Activated naive CD4-positive, alpha-beta T cell treated with anti-CD3 and anti-CD28 coated beads for 36 hours (primary cell): Measurements from ENCODE around the gene FUT8. TPM values are rescaled to one million over a fixed set of nuclear protein-coding genes. Genes with fewer than 3 reads are reported as not detected.
"Not testable (repeated sequence)": the region's sequence is repeated elsewhere in the genome, so short reads cannot be mapped to it uniquely, and the experiment has no call there.

ENCODE experiments used
- CTCF ChIA-PET: fragments of 350-600 bp; sonication (Branson Sonifier 250); formaldehyde crosslinking; loops from one replicate; lab custom pipeline; 2021; ENCODE audit warnings: antibody characterized with exemption; lab: Charles Lee
- DNase-seq: peaks from one replicate; pipeline ENCODE4 v3.0.0-alpha.2; 2020
- H3K27ac Mint-ChIP-seq: one replicate; pipeline ENCODE4 v1.8.0; 2021; ENCODE audit warnings: mild to moderate bottlenecking, mixed read lengths
- H3K27me3 Mint-ChIP-seq: one replicate; pipeline ENCODE4 v1.8.0; 2021; ENCODE audit warnings: low read depth, mixed read lengths
- H3K36me3 Mint-ChIP-seq: one replicate; pipeline ENCODE4 v1.8.0; 2021; ENCODE audit warnings: low read depth, mixed read lengths
- H3K4me1 Mint-ChIP-seq: one replicate; pipeline ENCODE4 v1.8.0; 2021; ENCODE audit warnings: low read depth, mixed read lengths
- H3K4me3 Mint-ChIP-seq: one replicate; pipeline ENCODE4 v1.8.0; 2021; ENCODE audit warnings: mild to moderate bottlenecking, moderate library complexity, mixed read lengths
- H3K9me3 Mint-ChIP-seq: one replicate; pipeline ENCODE4 v1.8.0; 2021; ENCODE audit warnings: mixed read lengths
- intact Hi-C: fragments of 100-400 bp; cut with micrococcal nuclease; formaldehyde crosslinking; loops from one replicate; pipeline ENCODE4 v1.15.1; 2023
- total RNA-seq, 2 experiments: library from RNA; stranded (reverse); gene quantifications; one replicate each; pipeline ENCODE4 v1.2.3, GENCODE V29; 2021

The FUT8 gene
- total RNA-seq, 2 experiments from 2014 or later = 34.6 to 38.7 TPM

GRCh38 chr14:65421201-65421981 is 8.9 kb downstream of the FUT8 start:
- no peak for DNase-seq
- no peaks in the 10 kb centered on the region for H3K9me3 Mint-ChIP-seq
- no peaks in the 10 kb centered on the region for H3K27me3 Mint-ChIP-seq
- CTCF ChIA-PET = interaction anchor here (0.6 kb wide), 1 partner anchor 276 kb away, joined by 3 read pairs; no protein-coding TSS in a partner anchor
- H3K4me3 Mint-ChIP-seq = no peak overlapping the region
- no peak overlapping the region for H3K27ac Mint-ChIP-seq
- peaks cover 3% of the 10 kb centered on the region for H3K36me3 Mint-ChIP-seq
- H3K4me1 Mint-ChIP-seq = peaks cover 26% of the 10 kb centered on the region
- intact Hi-C loops = no loop called here

GRCh38 chr14:65422088-65422834 is 9.7 kb downstream of the FUT8 start:
- no peak for DNase-seq
- Mint-ChIP-seq H3K27me3 (no peaks in the 10 kb centered on the region), H3K36me3 (peaks cover 8% of the 10 kb centered on the region), H3K27ac (no peak overlapping the region), H3K4me3 (no peak overlapping the region), H3K4me1 (peaks cover 24% of the 10 kb centered on the region), H3K9me3 (no peaks in the 10 kb centered on the region)
- intact Hi-C loops = no loop called here
- CTCF ChIA-PET = interaction anchor here (0.6 kb wide), 2 partner anchors 277 to 438 kb away, joined by 3 read pairs; no protein-coding TSS in a partner anchor

GRCh38 chr14:65423982-65424381 is 11.5 kb downstream of the FUT8 start:
- CTCF ChIA-PET = no interaction called here

GRCh38 chr14:65424531-65424930 is 12.0 kb downstream of the FUT8 start:
- H3K4me3 Mint-ChIP-seq = no peak overlapping the region
- intact Hi-C loops = no loop called here
- H3K27ac Mint-ChIP-seq = no peak overlapping the region
- DNase-seq = no peak
- no peaks in the 10 kb centered on the region for H3K9me3 Mint-ChIP-seq
- no peaks in the 10 kb centered on the region for H3K27me3 Mint-ChIP-seq
- peaks cover 24% of the 10 kb centered on the region for H3K4me1 Mint-ChIP-seq
- CTCF ChIA-PET = interaction anchor here (0.8 kb wide), 1 partner anchor 168 kb away, joined by 3 read pairs; no protein-coding TSS in a partner anchor
- peaks cover 8% of the 10 kb centered on the region for H3K36me3 Mint-ChIP-seq

More at GRCh38 chr14:65423982-65424381, 11.5 kb downstream of the FUT8 start:
- H3K36me3 Mint-ChIP-seq = peaks cover 8% of the 10 kb centered on the region
- no peaks in the 10 kb centered on the region for H3K27me3 Mint-ChIP-seq
- no peaks in the 10 kb centered on the region for H3K9me3 Mint-ChIP-seq
- H3K27ac Mint-ChIP-seq = no peak overlapping the region
- H3K4me1 Mint-ChIP-seq = peaks cover 27% of the 10 kb centered on the region
- H3K4me3 Mint-ChIP-seq = no peak overlapping the region
- intact Hi-C loops = no loop called here
- DNase-seq = no peak

GRCh38 chr14:65425885-65426284 is 13.4 kb downstream of the FUT8 start:
- Mint-ChIP-seq H3K27ac (no peak overlapping the region), H3K36me3 (peaks cover 8% of the 10 kb centered on the region), H3K4me3 (no peak overlapping the region), H3K4me1 (peaks cover 25% of the 10 kb centered on the region), H3K27me3 (no peaks in the 10 kb centered on the region), H3K9me3 (no peaks in the 10 kb centered on the region)
- intact Hi-C loops = no loop called here
- DNase-seq = no peak
- CTCF ChIA-PET = no interaction called here

- H3K36me3 Mint-ChIP-seq, CTCF ChIA-PET, H3K27me3 Mint-ChIP-seq, H3K27ac Mint-ChIP-seq, H3K4me3 Mint-ChIP-seq, intact Hi-C loops, DNase-seq, H3K9me3 Mint-ChIP-seq: not testable (repeated sequence)
- H3K4me1 Mint-ChIP-seq = peaks cover 23% of the 10 kb centered on the region
Measured at GRCh38 chr14:65426902-65427301, 14.4 kb downstream of the FUT8 start.

GRCh38 chr14:65428691-65429090 is 16.2 kb downstream of the FUT8 start:
- CTCF ChIA-PET = interaction anchor here (1.0 to 2.6 kb wide), 2 partner anchors 14 to 23 kb away, joined by 3 to 15 read pairs; no protein-coding TSS in a partner anchor
- H3K9me3 Mint-ChIP-seq = no peaks in the 10 kb centered on the region
- H3K36me3 Mint-ChIP-seq = peaks cover 8% of the 10 kb centered on the region
- intact Hi-C loops = no loop called here
- no peak for DNase-seq
- H3K4me1 Mint-ChIP-seq = peaks cover 28% of the 10 kb centered on the region
- H3K27me3 Mint-ChIP-seq = no peaks in the 10 kb centered on the region
- H3K4me3 Mint-ChIP-seq = no peak overlapping the region
- H3K27ac Mint-ChIP-seq = no peak overlapping the region

GRCh38 chr14:65429757-65430156 is 17.2 kb downstream of the FUT8 start:
- H3K4me3 Mint-ChIP-seq = no peak overlapping the region
- CTCF ChIA-PET = interaction anchor here (0.7 to 2.6 kb wide), 4 partner anchors 15 to 640 kb away, joined by 3 to 15 read pairs (median 4); no protein-coding TSS in a partner anchor
- DNase-seq = no peak

GRCh38 chr14:65431245-65431644 is 18.7 kb downstream of the FUT8 start:
- CTCF ChIA-PET = interaction anchor here (0.7 kb wide), 2 partner anchors 382 to 669 kb away, joined by 3 to 4 read pairs; no protein-coding TSS in a partner anchor
- Mint-ChIP-seq H3K27me3 (no peaks in the 10 kb centered on the region), H3K36me3 (peaks cover 16% of the 10 kb centered on the region), H3K4me1 (peaks cover 20% of the 10 kb centered on the region), H3K27ac (no peak overlapping the region), H3K4me3 (no peak overlapping the region), H3K9me3 (peaks cover 2% of the 10 kb centered on the region)
- intact Hi-C loops = no loop called here
- DNase-seq = no peak

More at GRCh38 chr14:65429757-65430156, 17.2 kb downstream of the FUT8 start:
- Mint-ChIP-seq H3K27ac (no peak overlapping the region), H3K27me3 (no peaks in the 10 kb centered on the region), H3K9me3 (peaks cover under 1% of the 10 kb centered on the region), H3K4me1 (peaks cover 23% of the 10 kb centered on the region), H3K36me3 (peaks cover 10% of the 10 kb centered on the region)
- intact Hi-C loops = no loop called here

GRCh38 chr14:65431951-65432350 is 19.4 kb downstream of the FUT8 start:
- peaks cover 21% of the 10 kb centered on the region for H3K4me1 Mint-ChIP-seq
- H3K27ac Mint-ChIP-seq = no peak overlapping the region
- intact Hi-C loops = no loop called here
- CTCF ChIA-PET = no interaction called here
- H3K9me3 Mint-ChIP-seq = peaks cover 2% of the 10 kb centered on the region
- no peaks in the 10 kb centered on the region for H3K27me3 Mint-ChIP-seq
- no peak overlapping the region for H3K4me3 Mint-ChIP-seq
- H3K36me3 Mint-ChIP-seq = peaks cover 15% of the 10 kb centered on the region
- no peak for DNase-seq

GRCh38 chr14:65432361-65432948 is 19.9 kb downstream of the FUT8 start:
- Mint-ChIP-seq H3K9me3 (peaks cover 2% of the 10 kb centered on the region), H3K27ac (no peak overlapping the region), H3K4me3 (no peak overlapping the region), H3K27me3 (no peaks in the 10 kb centered on the region), H3K4me1 (peaks cover 24% of the 10 kb centered on the region), H3K36me3 (peaks cover 12% of the 10 kb centered on the region)
- CTCF ChIA-PET = no interaction called here
- intact Hi-C loops = no loop called here
- no peak for DNase-seq

- Mint-ChIP-seq H3K4me1 (peaks cover 28% of the 10 kb centered on the region), H3K27ac (no peak overlapping the region), H3K27me3 (no peaks in the 10 kb centered on the region), H3K4me3 (no peak overlapping the region), H3K9me3 (peaks cover 2% of the 10 kb centered on the region), H3K36me3 (peaks cover 12% of the 10 kb centered on the region)
- DNase-seq = no peak
- intact Hi-C loops = no loop called here
- CTCF ChIA-PET = interaction anchor here (0.7 to 1.0 kb wide), 2 partner anchors 27 to 391 kb away, joined by 3 read pairs; no protein-coding TSS in a partner anchor
Measured at GRCh38 chr14:65433157-65433556, 20.6 kb downstream of the FUT8 start.
